Measurements from ENCODE around the gene ANAPC15.

Gene ANAPC15

DNA sequence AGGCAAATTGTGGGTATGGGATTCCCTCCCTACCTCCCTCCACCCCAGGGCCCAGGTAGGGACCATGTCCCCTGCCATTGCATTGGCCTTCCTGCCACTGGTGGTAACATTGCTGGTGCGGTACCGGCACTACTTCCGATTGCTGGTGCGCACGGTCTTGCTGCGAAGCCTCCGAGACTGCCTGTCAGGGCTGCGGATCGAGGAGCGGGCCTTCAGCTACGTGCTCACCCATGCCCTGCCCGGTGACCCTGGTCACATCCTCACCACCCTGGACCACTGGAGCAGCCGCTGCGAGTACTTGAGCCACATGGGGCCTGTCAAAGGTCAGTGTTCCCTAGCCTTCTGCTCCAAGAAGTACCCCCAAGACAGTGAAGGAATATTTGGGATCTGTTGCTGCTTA lies 6.6 kb downstream of the ANAPC15 start, which contains the start of gene TOMT (continued):
- TF ChIP-seq ZNF596 (tag by site-specific recombination; IDR thresholded peaks at IDR 0.05): no peak
- TF ChIP-seq ZFP37 (tag by site-specific recombination; IDR thresholded peaks at IDR 0.05): no peak
- TF ChIP-seq YY2 (tag by site-specific recombination; IDR thresholded peaks at IDR 0.05): no peak
- TF ChIP-seq ZNF19 (tag by site-specific recombination; IDR thresholded peaks at IDR 0.05; ENCODE audit: low read depth): no peak

GRCh38 chr11:72103754-72104167 lies 8.7 kb downstream of the ANAPC15 start:
- Histone ChIP-seq H3K27ac (ENCODE audit: extremely low read depth, low read depth, low read length) (no peak overlapping the region), H3K4me1 (ENCODE audit: control insufficient read depth, insufficient read depth, low read length) (no peaks in the 10 kb centered on the region), H3K4me3 (ENCODE audit: low read depth, low read length) (peak overlapping the region; percentile 27), H3K9me3 (ENCODE audit: control insufficient read depth, insufficient read depth, low read depth, low read length) (no peaks in the 10 kb centered on the region), H3K36me3 (ENCODE audit: control insufficient read depth in 2 of 2, insufficient read depth in 1 of 2, low read length in 2 of 2) (peaks cover 0 to 46% of the 10 kb centered on the region in 2 experiments; a peak in 1 of 3 replicates)
- CTCF ChIA-PET: interaction anchor here (0.8 kb wide), 1 partner anchor 326 kb away, joined by 4 read pairs; no protein-coding TSS in a partner anchor
- POLR2A ChIA-PET: interaction anchor here (1.5 kb wide), 1 partner anchor 13 kb away, joined by 3 read pairs; no protein-coding TSS in a partner anchor
- TF ChIP-seq ZNF530 (tag by site-specific recombination; IDR thresholded peaks at IDR 0.05; ENCODE audit: low read depth) (no peak), TCF7L2 (IDR thresholded peaks at IDR 0.05; ENCODE audit: borderline replicate concordance, low read depth, low read length) (no peak), ZBTB21 (tag by site-specific recombination; IDR thresholded peaks at IDR 0.05) (no peak), ZNF19 (tag by site-specific recombination; IDR thresholded peaks at IDR 0.05; ENCODE audit: low read depth) (no peak), ZBTB20 (tag by site-specific recombination; IDR thresholded peaks at IDR 0.05) (no peak), ZNF624 (tag by site-specific recombination; IDR thresholded peaks at IDR 0.05) (no peak), ZNF211 (tag by site-specific recombination; IDR thresholded peaks at IDR 0.05; ENCODE audit: low read depth) (no peak), ZSCAN16 (tag by site-specific recombination; IDR thresholded peaks at IDR 0.05) (no peak), OVOL3 (tag by site-specific recombination; IDR thresholded peaks at IDR 0.05) (no peak), ZNF843 (tag by site-specific recombination; IDR thresholded peaks at IDR 0.05) (no peak), FEZF1 (tag by site-specific recombination; IDR thresholded peaks at IDR 0.05) (no peak), ZNF560 (tag by site-specific recombination; IDR thresholded peaks at IDR 0.05; ENCODE audit: borderline replicate concordance) (no peak), MZF1 (tag by site-specific recombination; IDR thresholded peaks at IDR 0.05; ENCODE audit: borderline replicate concordance) (no peak)

- peak within 1 kb of the TSS; percentile 75 for H3K27ac ChIP-seq (ENCODE audit: extremely low read depth, low read depth, low read length)
- H3K36me3 ChIP-seq (ENCODE audit: control insufficient read depth in 2 of 2, insufficient read depth in 1 of 2, low read length in 2 of 2): peaks cover 0 to 46% of the 10 kb centered on the region in 2 experiments; a peak in 1 of 3 replicates
- no peaks in the 10 kb centered on the region for H3K9me3 ChIP-seq (ENCODE audit: control insufficient read depth, insufficient read depth, low read depth, low read length)
- no peaks in the 10 kb centered on the region for H3K4me1 ChIP-seq (ENCODE audit: control insufficient read depth, insufficient read depth, low read length)
- POLR2A ChIA-PET: interaction anchor here (1.0 to 1.5 kb wide), 2 partner anchors 9 to 12 kb away, joined by 3 to 4 read pairs; partner anchors contain the start of gene ANAPC15
- CTCF ChIA-PET: interaction anchor here (0.7 to 3.2 kb wide), 5 partner anchors 11 to 328 kb away, joined by 4 to 18 read pairs (median 6); no protein-coding TSS in a partner anchor
- H3K4me3 ChIP-seq (ENCODE audit: low read depth, low read length): peak within 1 kb of the TSS; percentile 87
- TF ChIP-seq, protein P1, sequence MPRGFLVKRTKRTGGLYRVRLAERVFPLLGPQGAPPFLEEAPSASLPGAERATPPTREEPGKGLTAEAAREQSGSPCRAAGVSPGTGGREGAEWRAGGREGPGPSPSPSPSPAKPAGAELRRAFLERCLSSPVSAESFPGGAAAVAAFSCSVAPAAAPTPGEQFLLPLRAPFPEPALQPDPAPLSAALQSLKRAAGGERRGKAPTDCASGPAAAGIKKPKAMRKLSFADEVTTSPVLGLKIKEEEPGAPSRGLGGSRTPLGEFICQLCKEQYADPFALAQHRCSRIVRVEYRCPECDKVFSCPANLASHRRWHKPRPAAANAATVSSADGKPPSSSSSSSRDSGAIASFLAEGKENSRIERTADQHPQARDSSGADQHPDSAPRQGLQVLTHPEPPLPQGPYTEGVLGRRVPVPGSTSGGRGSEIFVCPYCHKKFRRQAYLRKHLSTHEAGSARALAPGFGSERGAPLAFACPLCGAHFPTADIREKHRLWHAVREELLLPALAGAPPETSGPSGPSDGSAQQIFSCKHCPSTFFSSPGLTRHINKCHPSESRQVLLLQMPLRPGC (tag by site-specific recombination; IDR thresholded peaks at IDR 0.05): no peak
- TF ChIP-seq ZNF561 (tag by site-specific recombination; IDR thresholded peaks at IDR 0.05; ENCODE audit: borderline replicate concordance) (0 out of 2 replicates have a peak, but pooled peaks have one; percentile 35), GLIS2 (tag by site-specific recombination; IDR thresholded peaks at IDR 0.05) (peak; percentile 73), KLF8 (tag by site-specific recombination; IDR thresholded peaks at IDR 0.05) (peak; percentile 63), ZNF211 (tag by site-specific recombination; IDR thresholded peaks at IDR 0.05; ENCODE audit: low read depth) (no peak), SALL2 (tag by site-specific recombination; IDR thresholded peaks at IDR 0.05; ENCODE audit: borderline replicate concordance) (no peak), ZNF2 (tag by site-specific recombination; IDR thresholded peaks at IDR 0.05) (no peak), ZNF132 (tag by site-specific recombination; IDR thresholded peaks at IDR 0.05; ENCODE audit: borderline replicate concordance) (no peak), BCL11B (tag by site-specific recombination; IDR thresholded peaks at IDR 0.05; ENCODE audit: low read depth) (peak; percentile 32; the same call in 1 of the 2 replicates), WT1 (tag by site-specific recombination; IDR thresholded peaks at IDR 0.05) (no peak; the same call in 1 of the 2 replicates), ZNF138 (tag by site-specific recombination; IDR thresholded peaks at IDR 0.05; ENCODE audit: borderline replicate concordance) (no peak), ZBTB48 (tag by site-specific recombination; IDR thresholded peaks at IDR 0.05) (0 out of 2 replicates have a peak, but pooled peaks have one; percentile 47), KLF16 (tag by site-specific recombination; IDR thresholded peaks at IDR 0.05) (peak; percentile 68; the same call in 1 of the 2 replicates), ZNF600 (tag by site-specific recombination; IDR thresholded peaks at IDR 0.05) (no peak), ZNF335 (tag by site-specific recombination; conservative IDR thresholded peaks at IDR 0.05) (peak; percentile 91), PATZ1 (tag by site-specific recombination; IDR thresholded peaks at IDR 0.05) (peak; percentile 91)
Measured at GRCh38 chr11:72102946-72103753, 9.3 kb downstream of the ANAPC15 start, which contains the start of gene LAMTOR1. Gene LAMTOR1, minus strand, starts transcription at chr11:72103297. Its CDS starts 73 bp downstream, at chr11:72103224.
